IPS DF 19.7 (cell line): Measurements from ENCODE around the gene FCER1G.

ENCODE experiments used
- DNase-seq: peaks from one replicate; pipeline ENCODE4 v3.0.0-alpha.2; 2013; ENCODE audit warnings: low read depth, low spot score

The FCER1G gene

GRCh38 chr1:161215076-161215475 is at the start of gene FCER1G:
TSS of gene FCER1G (plus strand) at chr1:161215295. CDS start at chr1:161215322, 27 bp downstream.
- DNase-seq, result no peak

GRCh38 chr1:161165742-161166668 is 49.1 kb upstream of the FCER1G start, which contains the start of gene PPOX:
TSS of gene PPOX (plus strand) at chr1:161166426. CDS start at chr1:161166848, 422 bp downstream.
- peak; percentile 95 for DNase-seq

GRCh38 chr1:161166669-161167548 is 48.2 kb upstream of the FCER1G start:
- no peak for DNase-seq

- no peak for DNase-seq
These were observed 46.2 kb upstream of the FCER1G start for GRCh38 chr1:161168906-161169305.

GRCh38 chr1:161171191-161171590 is 43.9 kb upstream of the FCER1G start:
- DNase-seq, result no peak

- no peak for DNase-seq
These were observed 43.4 kb upstream of the FCER1G start for GRCh38 chr1:161171696-161172095.

GRCh38 chr1:161172349-161172748 is 42.7 kb upstream of the FCER1G start:
- no peak for DNase-seq

GRCh38 chr1:161172776-161173376 is 42.2 kb upstream of the FCER1G start:
- DNase-seq, result no peak

- DNase-seq, result no peak
These were observed 41.4 kb upstream of the FCER1G start for GRCh38 chr1:161173711-161174110.

- DNase-seq, result no peak
These were observed 40.2 kb upstream of the FCER1G start for GRCh38 chr1:161174911-161175310.

- no peak for DNase-seq
These were observed 39.2 kb upstream of the FCER1G start for GRCh38 chr1:161175771-161176453.

GRCh38 chr1:161176468-161177111 is 38.5 kb upstream of the FCER1G start:
- DNase-seq, result no peak

- no peak for DNase-seq
These were observed 37.8 kb upstream of the FCER1G start, which contains the start of gene B4GALT3 for GRCh38 chr1:161177112-161177935. TSS of gene B4GALT3 (minus strand) at chr1:161177507. CDS start at chr1:161176060, 1,447 bp downstream.

GRCh38 chr1:161177936-161178244 is 37.2 kb upstream of the FCER1G start:
- DNase-seq, result no peak

GRCh38 chr1:161179698-161180097 is 35.4 kb upstream of the FCER1G start:
- no peak for DNase-seq

- no peak for DNase-seq
These were observed 34.5 kb upstream of the FCER1G start for GRCh38 chr1:161180639-161181038.

- no peak for DNase-seq
These were observed 32.9 kb upstream of the FCER1G start for GRCh38 chr1:161182214-161182613.

- DNase-seq, result no peak
These were observed 29.8 kb upstream of the FCER1G start for GRCh38 chr1:161185282-161185682.

GRCh38 chr1:161185732-161186311 is 29.3 kb upstream of the FCER1G start:
- DNase-seq, result no peak

- no peak for DNase-seq
These were observed 27.8 kb upstream of the FCER1G start for GRCh38 chr1:161187311-161187710.
